GM12801 (cell line): ENCODE data around the gene PRR12.

Source experiments
- CTCF ChIP-seq: IDR thresholded peaks from one replicate; pipeline ENCODE4 v1.5.1; 2011; ENCODE audit warnings: control low read depth; ENCODE audit not compliant: insufficient read length; ENCODE audit errors: extremely low read depth

Gene PRR12

GRCh38 chr19:49589502-49589905, 1.5 kb upstream of the PRR12 start:
- no peak for TF ChIP-seq CTCF

- TF ChIP-seq CTCF: no peak
Measured at GRCh38 chr19:49590071-49590970, 661 bp upstream of the PRR12 start.

GRCh38 chr19:49591731-49592485, 926 bp downstream of the PRR12 start:
- TF ChIP-seq CTCF: no peak

GRCh38 chr19:49592486-49593232, 1.7 kb downstream of the PRR12 start:
- no peak for TF ChIP-seq CTCF

- TF ChIP-seq CTCF: no peak
Measured at GRCh38 chr19:49593233-49594113, 2.5 kb downstream of the PRR12 start.

- no peak for TF ChIP-seq CTCF
Measured at GRCh38 chr19:49594157-49594992, 3.4 kb downstream of the PRR12 start.
